HG02840 (cell line): ENCODE results near the gene FER1L5.

Source experiments
- ATAC-seq: cut with Tn5 transposase; IDR thresholded peaks from one replicate; pipeline ENCODE4 v1.9.1; 2021; ENCODE audit warnings: mild to moderate bottlenecking, moderate library complexity, moderate number of reproducible peaks; ENCODE audit not compliant: unreplicated experiment, low FRiP score

FER1L5 gene

DNA sequence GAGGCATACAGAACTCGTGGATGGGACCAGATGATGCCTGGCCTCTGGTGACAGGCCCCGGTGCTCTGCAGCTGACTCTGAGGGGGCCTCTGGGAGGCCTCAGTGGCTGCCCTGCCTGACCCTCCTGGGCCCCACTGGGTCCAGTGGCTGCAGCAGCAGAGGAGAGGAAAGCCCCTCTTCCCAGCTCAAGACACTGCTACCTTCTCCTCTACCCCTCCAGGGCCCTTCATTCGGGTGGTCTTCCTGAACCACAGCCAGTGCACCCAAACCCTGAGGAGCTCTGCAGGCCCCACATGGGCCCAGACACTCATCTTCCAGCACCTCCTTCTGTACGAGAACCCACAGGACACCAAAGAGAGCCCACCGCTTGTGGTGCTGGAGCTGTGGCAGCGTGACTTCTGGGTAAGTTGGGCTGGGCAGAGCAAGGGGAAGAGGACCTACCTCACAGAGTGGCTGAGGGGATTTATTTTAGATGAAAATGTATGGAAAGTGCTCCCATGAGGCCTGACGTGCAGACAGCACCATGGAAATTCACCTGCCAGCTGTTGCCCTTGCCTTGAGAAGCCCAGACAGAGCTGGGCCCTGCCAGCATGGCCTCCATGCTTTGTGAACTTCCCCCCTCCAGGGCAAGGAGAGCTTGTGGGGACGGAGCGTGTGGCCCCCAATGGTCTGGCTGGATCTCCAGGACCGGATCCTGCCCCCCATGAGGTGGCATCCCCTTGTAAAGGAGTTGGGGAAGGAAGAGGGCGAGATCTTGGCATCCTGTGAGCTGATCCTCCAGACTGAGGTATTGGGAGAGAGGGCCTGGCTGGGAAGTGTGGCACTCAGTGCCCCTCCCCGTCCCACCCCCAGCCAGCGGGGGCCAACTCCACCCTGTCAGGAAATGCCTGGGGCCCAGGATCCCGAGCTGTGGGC, 51.0 kb downstream of the FER1L5 start:
- ATAC-seq, result no peak

DNA sequence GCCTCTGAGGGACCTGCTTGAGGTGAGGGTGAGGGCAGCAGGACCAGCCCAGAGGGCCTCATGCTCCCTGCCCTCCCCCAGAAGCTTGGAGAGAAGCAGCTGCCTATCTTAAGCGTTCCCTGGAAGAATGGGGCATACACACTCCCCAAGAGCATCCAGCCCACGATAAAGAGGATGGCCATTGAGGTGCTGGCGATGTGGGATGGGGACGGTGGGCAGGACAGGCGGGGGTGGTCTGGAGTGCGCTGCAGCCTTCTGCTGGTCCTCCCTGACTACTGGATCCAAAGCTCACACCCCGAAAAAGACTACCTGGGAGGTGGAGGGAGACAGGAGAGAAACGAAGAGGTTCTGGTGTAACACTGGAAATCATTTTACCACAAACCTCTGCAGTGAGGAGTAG, 51.7 kb downstream of the FER1L5 start:
- no peak for ATAC-seq

DNA sequence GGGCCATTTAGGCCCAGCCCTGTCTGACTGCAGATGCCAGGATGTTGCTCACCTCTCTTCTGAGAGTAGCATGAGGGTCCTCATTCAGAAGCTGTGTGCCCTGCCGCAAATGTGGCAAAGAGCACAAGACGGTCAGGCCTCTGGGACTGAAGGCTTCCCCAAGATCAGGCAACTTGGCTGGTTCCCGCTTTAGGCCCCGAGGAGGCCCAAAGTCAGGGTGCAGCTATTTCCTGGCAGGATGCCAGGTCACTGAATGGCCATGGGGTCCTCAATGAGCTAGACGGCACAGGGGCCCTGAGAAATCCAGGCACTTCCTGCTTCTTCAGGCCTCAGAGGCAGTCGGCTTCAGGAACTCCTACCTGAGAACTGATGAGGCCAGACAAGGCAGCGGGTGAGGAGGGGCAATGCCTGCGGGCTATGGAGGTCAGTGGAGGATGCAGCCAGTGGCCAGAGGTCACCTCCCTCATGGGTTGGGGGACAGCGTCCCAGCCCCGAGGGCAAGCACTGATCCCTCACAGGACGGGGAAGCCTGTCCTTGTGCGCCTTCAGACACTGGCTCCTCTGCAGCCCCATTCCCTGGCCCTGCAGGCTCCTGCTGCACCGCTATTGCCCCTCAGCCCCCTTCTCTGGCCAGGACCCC, 52.4 kb downstream of the FER1L5 start:
- no peak for ATAC-seq

DNA sequence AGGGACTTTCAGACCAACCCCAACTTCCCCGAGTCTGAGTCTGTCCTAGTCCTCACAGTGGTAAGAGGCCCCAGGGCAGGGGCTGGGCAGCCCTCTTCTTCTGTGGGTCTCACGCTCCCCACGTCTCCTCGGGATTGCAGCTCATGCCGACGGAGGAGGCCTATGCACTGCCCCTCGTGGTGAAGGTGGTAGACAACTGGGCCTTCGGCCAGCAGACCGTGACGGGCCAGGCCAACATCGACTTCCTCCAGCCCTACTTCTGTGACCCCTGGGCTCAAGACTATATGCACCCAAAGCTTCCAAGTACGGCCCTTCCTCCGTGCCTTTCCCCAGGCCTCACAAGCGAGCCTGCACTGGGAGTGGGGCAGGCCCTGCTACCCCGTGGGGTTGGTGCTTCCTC, 53.0 kb downstream of the FER1L5 start:
- no peak for ATAC-seq

DNA sequence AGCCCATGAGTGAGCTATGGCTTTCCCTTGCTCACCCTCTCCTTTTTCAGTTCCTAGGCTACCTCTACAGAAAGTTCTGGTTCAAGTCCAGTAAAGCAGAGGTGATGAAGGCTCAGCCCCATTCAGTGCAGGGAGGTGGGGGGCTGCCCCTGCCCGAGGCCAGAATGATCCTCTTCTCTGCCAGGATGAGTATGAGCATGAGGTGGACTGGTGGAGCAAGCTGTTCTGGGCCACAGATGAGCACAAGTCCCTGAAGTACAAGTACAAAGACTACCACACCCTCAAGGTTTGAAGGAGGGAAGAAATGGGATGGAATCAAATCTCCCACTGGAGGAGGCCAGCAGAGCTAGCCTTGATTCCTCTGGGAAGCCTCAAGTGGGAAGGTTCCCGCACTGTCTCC, 54.9 kb downstream of the FER1L5 start:
- no peak for ATAC-seq

DNA sequence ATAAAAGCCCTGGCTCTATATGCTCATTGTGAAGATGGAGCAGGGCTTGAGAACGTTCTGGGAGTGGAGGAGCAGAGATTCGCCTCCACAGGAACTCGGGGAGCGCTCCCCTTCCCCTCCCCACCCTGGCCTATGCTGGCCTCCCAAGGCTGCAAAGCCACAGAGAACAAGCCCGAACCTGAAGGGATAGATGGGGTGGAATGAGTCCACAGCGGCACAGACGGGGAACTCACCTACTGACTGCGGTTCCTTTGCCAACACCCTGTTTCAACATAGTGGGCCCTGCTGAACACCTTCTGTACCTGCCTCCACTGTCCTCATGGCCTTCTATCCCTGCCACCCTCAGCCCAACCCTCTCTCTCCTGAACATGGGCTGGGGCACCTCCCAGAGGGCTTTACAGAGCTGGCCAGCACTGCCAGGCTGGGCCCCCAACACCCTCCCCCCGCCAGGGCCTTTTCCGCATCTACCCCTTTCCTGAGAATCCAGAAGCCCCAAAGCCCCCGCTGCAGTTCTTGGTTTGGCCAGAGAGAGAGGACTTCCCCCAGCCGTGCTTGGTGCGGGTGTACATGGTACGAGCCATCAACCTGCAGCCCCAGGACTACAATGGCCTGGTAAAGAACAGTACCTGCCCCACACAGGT, 55.8 kb downstream of the FER1L5 start:
- ATAC-seq, result no peak

DNA sequence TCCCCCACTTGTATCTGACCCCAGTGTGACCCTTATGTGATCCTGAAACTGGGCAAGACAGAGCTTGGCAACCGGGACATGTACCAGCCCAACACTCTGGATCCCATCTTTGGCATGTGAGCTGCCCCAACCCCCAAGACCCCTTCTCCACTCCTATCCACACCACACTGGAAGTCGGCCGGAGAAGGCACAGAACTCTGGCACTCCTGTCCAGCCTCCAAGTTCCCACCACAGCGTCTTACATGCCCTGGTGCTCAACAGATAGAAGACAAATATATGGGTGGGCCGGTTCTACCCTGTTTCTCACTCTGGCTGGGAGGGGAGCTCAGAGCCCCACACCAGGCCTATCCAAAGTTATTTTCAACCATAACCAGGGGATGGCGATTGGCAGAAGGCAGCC, 56.5 kb downstream of the FER1L5 start:
- ATAC-seq, result no peak

DNA sequence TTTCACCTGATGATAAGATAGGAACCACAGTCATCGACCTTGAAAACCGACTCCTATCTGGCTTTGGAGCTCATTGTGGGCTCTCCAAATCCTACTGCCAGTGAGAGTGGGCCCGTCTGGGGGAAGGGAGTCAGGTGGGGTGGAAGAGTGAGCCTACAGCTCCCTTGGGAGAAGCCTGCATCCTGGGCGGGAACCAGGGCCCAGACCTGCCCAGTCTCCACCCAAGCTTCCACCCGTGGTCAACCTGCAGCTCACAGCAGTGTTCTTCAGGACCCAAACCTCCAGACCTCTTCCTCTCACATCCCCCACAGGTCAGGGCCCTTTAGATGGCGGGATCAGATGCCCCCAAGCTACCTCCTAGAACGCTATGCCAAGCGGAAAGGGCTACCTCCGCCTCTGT, 57.1 kb downstream of the FER1L5 start:
- ATAC-seq, result no peak

DNA sequence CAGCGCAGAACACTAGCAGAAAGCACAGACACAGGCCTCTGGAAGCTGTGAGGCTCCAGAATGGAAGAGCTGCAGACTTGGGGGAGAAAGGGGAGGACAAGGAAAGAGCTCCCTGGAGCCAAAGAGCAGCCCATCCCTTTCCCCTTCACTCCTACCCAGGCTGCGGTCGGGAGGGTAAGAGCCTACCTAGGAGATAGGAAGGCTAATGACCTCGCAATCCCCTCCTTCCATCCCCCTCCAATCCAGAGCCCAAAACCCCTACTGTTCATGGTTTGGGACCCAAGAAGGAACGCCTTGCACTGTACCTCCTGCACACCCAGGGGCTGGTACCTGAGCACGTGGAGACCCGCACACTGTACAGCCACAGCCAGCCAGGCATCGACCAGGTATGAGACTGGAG, 57.5 kb downstream of the FER1L5 start:
- no peak for ATAC-seq

DNA sequence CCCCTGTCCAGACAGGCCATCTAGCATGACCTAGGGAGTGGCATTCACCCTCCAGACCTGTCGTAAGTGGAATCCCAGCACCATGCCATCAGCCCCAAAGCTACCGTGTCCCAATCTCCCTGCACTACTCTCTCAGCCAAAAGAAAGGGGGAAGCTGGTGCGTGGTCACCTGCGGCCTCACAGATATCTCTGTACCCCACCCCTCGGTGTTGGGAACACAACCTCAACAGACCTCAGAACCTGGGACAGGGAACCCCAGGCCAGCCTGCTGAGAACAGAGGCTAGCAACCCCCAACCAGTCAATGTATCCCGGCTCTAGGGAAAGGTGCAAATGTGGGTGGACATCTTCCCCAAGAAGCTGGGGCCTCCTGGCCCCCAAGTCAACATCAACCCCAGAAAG, 59.1 kb downstream of the FER1L5 start:
- no peak for ATAC-seq

DNA sequence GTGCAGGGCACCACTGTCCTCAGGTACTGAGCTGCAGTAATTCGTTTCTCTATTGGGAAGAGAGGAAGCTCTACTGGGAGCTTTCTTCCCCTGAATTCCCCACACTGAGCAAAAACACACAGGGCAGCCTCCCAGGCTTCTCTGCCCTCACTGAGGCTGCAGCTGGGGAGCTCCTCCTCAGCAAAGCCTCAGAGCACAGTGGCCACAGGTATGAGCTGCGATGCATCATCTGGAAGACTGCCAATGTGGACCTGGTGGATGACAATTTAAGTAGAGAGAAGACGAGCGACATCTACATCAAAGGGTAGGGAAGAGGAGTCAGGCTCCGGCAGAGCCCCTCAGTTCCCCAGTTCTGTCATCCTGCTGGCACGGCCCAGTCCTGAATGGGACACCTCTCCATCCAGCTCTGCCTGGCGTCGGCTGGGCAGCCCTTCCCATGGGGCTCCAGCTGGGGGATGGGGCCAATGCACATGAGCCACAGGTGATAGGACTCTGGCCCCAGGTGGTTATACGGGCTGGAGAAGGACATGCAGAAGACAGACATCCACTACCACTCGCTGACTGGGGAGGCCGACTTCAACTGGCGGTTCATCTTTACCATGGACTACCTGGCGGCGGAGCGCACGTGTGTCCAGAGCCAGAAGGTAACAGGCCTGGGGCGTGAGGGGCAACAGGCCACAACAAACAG, 59.7 kb downstream of the FER1L5 start:
- no peak for ATAC-seq

DNA sequence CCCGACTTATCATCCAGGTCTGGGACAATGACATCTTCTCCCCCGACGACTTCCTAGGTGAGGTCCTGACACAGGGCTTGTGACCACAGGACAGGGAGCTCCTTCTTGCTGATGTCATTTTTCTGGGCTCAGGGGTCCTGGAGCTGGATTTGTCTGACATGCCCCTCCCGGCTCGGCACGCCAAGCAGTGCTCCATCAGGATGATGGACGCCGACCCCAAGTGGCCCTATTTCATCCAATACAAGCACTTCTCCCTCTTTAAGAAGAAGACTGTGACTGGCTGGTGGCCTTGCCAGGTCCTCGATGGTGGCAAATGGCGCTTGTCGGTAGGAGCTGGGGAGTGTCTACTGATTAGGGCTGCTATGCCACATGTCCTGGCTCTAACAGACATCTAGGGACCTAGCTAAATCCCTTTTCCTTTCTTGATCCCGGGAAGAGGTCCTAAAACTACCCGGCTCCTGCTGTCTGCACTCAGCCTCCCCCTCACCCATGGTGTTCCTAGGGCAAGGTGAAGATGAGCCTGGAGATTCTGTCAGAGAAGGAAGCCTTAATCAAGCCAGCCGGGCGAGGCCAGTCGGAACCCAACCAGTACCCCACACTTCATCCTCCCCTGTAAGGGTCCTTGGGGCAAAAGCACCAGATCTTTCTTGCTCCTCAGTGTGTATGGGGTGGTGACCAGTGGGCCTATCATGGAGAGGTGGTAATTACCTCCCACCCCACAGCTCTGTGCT, 60.6 kb downstream of the FER1L5 start:
- no peak for ATAC-seq

DNA sequence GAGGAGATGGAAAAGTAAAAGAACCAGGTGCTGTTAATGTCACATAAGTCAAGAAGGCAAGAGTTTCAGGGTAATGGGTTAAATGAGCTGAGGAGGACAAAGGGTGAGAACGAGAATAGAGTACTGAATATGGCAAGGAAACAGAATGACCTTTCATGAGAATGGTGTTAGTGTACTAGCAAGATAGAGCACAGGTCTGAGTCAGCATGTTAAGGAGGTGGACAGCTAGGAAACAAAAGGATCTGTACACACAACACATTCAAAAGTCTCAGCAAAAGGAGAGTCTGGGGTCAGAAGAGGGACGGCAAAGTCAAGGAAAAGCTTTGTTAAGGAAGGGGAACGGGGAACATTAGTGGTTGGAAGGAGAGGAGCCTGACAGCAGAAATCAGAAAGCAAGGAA, 68.4 kb downstream of the FER1L5 start:
- ATAC-seq, result no peak

DNA sequence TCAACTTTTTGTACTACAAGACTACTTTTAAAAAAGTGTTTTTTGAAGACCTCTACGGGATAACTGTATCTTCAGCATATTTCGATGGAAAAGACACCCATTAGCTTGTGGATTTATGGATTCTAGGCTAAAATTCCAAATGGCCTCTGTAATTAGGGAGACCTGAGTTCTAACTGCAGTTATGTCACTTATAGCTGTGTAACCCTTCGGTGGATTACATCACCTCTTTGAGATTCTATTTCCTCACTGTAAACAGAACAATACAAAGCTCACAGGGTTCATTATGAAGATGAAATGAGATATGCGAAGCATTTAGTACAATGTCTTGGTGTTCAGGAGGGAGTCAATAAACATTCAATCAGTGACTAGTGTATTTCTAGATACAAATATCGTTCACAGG, 73.1 kb downstream of the FER1L5 start:
- ATAC-seq, result no peak

DNA sequence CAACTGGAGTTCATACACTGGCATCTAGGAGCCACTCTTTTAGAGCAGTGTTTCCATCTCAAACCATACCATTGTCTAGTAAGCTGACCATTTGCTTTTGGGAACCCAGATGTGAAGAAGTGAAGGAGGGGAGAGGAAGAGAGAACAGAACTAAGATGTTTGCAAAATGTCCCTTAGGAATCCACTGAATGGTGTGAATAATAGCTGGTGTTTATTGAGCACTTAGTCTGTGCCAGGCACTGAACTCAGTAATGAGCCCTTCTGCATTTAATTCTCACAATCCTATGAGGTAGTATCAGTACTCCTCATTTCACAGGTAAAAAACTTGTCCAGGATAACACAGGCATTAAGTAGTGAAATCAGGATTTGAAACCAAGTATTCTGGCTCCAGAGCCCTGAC, 73.8 kb downstream of the FER1L5 start:
- ATAC-seq, result no peak

DNA sequence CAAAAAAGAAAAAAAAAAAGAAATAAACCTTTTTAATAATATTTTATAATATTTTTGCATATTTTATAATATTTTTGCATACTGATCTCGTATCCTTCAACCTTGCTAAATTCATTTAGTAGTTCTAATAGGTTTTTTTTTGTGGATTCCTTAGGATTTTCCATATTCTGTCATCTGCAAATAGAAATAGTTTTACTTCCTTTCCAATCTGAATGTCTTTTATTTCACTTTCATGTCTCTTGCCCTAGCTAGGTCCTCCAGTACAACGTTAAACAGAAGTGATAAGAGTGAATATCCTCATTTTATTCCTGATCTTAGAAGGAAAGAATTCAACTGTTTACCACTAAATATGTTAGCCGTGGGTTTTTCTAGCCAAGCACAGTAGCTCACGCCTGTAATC, 83.6 kb downstream of the FER1L5 start:
- no peak for ATAC-seq

DNA sequence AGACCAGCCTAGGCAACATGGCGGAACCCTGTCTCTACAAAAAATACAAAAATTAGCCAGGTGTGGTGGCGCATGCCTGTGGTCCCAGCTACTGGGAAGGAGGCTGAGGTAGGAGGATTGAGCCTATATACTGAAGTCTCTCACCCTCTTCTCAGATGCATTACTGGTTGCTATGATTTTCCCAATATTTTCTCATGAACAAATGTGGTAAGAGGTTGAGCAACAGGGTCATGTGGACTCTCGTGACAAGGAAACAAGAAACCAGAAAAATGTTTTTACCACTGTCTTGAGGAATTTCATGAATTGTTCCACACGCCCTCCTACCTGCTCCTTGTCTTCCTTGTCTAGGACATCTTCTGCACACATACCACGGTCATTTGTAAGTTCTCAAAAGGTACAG, 84.9 kb downstream of the FER1L5 start:
- ATAC-seq, result no peak

DNA sequence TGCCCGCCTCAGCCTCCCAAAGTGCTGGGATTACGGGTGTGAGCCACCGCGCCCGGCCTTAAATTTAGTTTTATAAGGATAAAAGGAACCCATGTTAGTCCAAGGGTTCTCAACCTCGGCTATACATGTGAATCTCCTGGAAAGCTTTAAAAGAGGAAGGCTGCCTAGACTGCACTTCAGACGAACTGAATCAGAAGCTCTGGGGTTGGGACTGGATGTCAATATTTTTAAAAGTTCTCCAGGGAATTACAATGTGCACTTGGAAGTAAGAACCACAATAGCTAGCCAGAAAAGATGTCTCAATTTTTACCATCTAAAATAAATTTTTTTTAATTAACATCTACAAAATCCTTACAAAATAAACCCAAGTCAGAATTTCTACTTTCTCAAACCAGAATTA, 87.2 kb downstream of the FER1L5 start:
- ATAC-seq, result no peak

DNA sequence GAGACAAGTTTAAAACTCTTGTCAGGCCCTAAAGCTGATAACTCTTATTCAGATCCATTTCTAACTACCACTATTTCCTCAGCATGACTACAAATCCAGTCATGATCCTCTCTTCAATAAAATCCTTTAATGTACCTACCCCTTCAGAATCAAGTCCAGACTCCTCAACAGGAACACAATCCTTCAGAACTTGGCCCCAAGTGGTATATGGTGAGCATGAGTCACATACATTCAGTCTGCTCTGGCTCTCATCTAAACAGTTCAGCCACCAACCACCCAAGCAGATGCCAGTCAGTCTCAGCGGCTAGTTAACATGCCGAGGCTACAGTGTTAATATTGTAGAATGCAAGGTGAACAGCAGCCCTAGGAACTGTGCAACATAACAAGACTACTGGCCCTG, 87.6 kb downstream of the FER1L5 start:
- ATAC-seq, result no peak

DNA sequence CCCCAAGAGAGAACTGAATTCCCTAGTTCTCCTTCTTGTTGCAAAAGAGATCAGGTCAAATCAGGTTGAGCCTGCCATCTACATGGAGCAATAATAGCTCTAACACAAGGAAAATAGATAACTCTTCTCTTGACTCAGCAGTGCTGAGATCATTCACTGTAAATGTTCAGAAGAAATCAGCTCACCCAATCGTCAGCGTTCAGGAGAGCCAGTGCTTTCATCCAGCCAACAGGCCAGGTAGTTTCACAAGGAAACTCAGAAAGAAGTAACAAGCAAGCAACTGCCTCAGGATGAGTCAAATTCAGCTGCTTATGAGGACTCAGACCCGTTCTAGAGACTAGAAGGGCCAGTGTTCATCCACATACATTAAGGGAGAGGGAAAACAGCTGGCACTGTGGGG, 91.4 kb downstream of the FER1L5 start:
- ATAC-seq, result no peak
